GM19099 (cell line): Measurements from ENCODE around the gene FRMPD4.

Experiments used
- POLR2A ChIP-seq: IDR thresholded peaks from 3 replicates; pipeline ENCODE4 v1.6.1; 2011; ENCODE audit warnings: low read depth; ENCODE audit not compliant: insufficient read length; ENCODE audit errors: extremely low read depth

Gene FRMPD4

DNA sequence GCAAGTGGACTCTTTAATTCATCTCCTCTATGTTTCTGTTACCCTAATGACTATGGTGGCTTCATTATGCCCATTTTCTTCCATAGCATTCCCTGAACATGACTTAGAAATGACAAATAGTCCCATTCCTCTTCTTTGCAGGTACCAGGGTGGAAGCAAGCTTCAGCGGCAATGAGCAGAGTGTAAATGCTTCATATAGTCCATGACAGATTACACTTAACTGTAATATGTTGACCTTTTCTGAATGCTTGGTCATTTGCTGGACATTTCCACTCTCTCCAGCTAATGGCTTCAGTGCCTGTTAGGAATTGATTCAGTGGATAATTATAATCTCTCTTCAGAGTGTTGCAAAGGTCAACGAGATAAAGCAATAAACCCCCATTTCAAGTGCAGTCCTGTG, 523.2 kb downstream of the FRMPD4 start:
- TF ChIP-seq POLR2A = no peak

DNA sequence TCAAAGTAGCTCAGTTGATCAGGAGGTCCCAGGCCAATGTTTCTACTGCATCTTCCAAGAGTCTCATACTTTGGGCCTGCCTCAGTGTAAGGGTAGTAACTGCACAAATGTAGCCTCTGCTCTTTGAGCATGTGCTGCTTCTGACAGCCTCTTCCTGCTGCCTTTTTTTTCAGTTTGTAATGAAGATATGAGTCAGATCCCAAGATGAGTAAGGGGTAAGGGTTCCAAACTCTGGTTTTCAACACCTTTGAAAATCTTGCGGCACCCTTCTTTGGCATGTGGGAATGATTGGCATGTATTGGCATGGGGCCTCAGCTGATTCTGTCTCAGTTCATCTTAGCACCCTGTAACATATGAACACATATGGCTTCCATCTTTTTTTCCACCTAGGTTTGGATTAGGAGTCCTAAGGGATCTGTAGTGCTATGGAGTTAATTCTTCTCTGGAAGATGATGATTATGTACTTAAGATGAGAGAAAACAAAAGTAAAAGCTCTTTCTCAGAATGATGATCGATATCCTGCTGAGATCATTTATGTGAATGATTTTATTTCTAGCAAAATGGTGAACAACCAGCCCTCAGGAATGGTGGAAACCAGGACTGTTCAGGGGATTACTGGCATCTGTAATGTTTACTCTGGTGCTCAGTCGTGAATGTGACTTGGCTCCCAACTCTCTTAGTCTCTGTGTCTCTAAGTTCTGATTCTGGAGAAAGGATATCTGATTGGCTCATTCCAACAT, 534.3 kb downstream of the FRMPD4 start:
- TF ChIP-seq POLR2A = no peak

GRCh38 chrX:12673487-12673886, 535.2 kb downstream of the FRMPD4 start:
- no peak for TF ChIP-seq POLR2A

- TF ChIP-seq POLR2A = no peak
Measured at GRCh38 chrX:12679522-12679921, 541.2 kb downstream of the FRMPD4 start.

GRCh38 chrX:12681047-12681446, 542.8 kb downstream of the FRMPD4 start:
- TF ChIP-seq POLR2A = no peak

- TF ChIP-seq POLR2A = no peak
Measured at GRCh38 chrX:12685541-12685940, 547.3 kb downstream of the FRMPD4 start.

DNA sequence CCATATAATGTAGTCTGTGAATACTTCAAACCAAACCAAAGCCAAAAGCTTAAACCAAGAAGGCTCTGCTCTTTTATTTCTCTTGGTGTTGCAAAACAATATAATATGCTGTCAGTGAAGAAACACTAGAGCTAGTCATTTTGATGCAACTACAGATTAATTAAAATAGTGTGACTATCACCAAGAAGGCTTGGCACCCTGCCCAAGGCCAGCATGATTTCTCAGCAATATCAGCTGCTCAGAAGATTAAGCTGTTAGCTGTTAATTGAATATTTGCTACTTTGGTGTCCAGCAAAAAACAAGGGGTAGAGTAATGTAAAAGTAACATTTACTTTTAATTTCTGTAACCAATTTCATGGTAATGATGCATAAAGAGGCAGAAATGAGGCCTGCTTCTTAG, 548.1 kb downstream of the FRMPD4 start:
- TF ChIP-seq POLR2A = no peak

DNA sequence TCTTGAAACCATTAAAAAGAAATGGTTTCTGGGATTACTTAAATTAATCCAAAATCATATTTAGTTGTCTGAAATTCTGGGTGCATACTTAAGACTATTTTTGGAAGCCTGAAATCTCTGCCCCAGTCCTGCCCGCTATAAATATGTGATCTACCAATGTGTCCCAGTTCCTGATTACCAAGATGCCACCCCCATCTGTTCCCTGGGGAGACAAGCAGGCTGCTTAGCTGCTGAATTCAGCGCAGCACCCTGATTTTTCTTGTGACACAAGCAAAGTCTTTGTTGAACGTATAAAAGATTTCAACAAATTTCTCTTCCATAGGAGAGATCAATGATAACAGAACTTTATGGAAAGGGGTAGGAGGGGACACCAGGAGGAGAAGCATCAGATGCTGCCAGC, 552.4 kb downstream of the FRMPD4 start:
- TF ChIP-seq POLR2A = no peak

- TF ChIP-seq POLR2A = no peak
Measured at GRCh38 chrX:12693754-12694153, 555.5 kb downstream of the FRMPD4 start.

GRCh38 chrX:12700745-12701144, 562.5 kb downstream of the FRMPD4 start:
- TF ChIP-seq POLR2A = no peak

DNA sequence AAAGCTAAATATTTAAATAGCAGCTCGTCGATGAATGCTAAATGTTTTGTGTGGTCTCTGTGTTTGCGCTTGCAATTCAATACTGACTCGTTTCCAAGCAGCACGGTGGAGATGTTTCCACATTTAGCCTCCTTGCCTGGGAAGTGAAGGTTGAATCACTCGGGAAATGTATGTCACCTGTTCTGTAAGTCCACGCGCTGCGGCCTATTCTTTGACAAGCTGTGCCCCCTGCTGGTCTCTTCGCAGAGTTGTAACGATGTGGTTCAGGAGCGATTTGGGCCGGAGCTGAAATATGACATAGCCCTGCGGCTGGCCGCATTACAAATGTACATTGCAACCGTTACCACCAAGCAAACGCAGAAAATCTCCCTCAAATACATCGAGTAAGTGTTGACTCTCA, 563.4 kb downstream of the FRMPD4 start:
- no peak for TF ChIP-seq POLR2A

DNA sequence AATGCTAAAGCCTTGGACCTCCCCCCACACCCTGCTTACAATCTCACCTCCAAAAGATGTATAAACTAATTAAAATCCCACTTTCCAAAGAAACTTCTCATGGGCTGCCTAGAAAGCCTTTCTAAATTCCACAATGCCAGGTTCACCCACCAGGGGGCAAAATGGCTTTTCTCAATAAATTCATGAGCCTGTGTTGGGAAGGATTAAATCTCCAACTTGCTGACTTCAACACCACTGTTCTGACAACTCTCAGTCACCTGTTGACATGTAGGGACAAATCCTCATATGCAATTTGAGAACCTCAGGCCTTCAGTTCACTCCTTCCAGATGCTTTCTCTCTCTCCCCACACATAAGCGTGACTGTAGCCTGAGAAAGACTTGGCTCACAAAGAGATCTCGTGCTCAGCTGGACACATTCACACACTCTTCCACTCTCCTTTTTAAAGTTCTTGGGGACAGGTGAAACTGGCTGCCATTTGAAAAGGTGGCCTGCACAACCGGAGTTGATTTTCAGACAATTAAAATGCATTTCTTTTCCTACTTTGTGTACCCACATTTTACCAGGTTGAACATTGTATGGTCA, 564.3 kb downstream of the FRMPD4 start:
- TF ChIP-seq POLR2A = no peak

DNA sequence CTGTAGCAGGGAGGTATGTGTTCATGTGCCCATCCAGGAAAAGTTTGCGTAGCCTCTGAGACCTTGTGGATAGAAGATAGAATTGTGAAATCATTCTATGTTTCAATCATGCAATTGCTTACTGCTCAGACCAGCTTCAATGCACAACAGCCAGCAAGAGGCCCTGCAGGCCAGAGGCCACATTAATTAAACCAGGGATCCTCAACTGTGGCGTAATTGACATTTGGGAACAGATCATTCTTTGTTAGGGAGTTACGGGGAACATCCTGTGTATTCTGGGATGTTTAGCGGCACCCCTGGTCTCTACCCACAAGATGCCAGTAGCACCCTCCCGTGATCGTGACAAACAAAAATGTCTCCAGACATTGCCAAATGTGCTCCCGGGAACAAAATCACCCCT, 566.4 kb downstream of the FRMPD4 start:
- no peak for TF ChIP-seq POLR2A

DNA sequence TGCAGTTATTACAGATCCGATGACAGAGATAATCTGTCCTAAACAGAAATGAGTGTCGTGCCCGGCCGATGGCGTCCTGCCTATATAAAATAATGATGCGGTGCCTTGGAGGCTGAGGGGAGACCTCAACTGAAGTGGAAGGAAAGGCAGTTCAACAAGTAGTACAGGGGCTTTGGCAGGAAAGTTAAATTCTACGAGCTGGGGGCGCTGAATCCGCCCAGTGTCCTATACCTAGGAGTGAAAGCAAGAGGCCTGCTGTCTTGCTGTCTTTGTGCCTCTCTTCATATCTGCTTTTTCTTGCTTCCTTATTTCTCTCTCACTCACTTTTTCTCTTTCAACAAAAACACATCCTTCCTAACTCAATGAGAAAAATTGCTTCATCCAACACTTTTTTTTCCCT, 570.8 kb downstream of the FRMPD4 start:
- TF ChIP-seq POLR2A = no peak

DNA sequence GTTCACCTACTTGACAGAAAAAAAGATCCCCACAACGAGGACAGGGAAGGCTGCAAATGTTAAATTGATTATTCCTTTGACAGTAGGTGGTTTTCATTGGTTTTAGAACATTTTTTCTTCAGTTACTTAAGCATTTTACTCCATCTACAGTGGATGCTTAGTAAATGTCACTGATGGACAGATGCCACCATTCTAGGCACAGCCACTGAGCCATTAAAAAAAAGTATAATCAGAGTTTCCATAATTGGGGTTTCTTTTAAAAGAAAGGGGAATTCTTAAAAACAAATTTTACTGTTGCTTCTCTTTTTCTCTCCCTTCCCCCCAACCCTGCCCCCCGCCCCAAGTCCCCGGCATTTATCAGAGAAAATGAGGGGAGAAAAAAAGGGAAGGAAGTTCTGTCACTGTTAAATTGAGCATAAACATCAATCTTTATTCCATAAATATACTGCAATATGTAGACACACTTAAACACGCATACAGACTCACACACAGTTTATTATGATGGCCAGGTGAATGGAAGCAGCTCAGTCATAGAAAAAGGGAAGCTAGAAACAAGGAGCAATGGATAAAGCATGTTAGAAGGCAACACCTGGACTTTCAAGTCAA, 573.3 kb downstream of the FRMPD4 start:
- no peak for TF ChIP-seq POLR2A

DNA sequence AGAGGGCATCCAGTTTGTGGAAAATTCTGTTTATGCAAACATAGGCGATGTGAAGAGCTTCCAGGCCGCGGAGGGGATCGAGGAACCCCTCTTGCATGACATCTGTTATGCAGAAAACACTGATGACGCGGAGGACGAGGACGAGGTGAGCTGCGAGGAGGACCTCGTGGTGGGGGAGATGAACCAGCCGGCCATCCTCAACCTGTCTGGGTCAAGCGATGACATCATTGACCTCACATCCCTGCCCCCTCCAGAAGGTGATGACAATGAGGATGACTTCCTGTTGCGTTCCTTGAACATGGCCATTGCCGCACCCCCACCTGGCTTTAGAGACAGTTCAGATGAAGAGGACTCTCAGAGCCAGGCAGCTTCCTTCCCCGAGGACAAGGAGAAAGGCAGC, 578.3 kb downstream of the FRMPD4 start:
- no peak for TF ChIP-seq POLR2A
